ENCODE measurements around the gene MLH3.
A peak's percentile ranks its signal among the peaks of the same experiment; 100 is the strongest.

MLH3 gene

DNA sequence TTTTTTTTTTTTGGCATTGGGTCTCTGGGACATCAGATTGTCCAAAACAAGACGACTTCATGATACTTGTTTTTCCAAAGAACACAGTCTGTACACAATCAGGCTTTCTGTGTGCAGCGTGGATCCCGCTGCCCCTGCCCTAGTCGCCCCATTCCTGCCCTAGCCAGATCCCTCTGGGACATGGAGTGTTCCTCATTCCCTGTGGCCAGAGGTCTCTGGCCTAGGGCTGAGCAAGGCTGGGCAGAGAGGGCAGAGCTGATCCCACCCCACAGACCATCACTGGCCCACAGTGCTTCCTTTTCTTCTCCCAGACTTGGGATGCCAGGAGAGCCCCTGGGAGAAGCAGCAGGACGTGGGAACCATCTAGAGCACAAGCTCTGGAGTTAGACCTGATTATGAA, 69.4 kb downstream of the MLH3 start:
- no peak overlapping the region for H3K4me3 ChIP-seq
- H3K27ac ChIP-seq, result peak overlapping the region; percentile 80 to 92
- DNase-seq (ENCODE audit: low spot score), result peak; percentile 72
- TF ChIP-seq, protein P1, sequence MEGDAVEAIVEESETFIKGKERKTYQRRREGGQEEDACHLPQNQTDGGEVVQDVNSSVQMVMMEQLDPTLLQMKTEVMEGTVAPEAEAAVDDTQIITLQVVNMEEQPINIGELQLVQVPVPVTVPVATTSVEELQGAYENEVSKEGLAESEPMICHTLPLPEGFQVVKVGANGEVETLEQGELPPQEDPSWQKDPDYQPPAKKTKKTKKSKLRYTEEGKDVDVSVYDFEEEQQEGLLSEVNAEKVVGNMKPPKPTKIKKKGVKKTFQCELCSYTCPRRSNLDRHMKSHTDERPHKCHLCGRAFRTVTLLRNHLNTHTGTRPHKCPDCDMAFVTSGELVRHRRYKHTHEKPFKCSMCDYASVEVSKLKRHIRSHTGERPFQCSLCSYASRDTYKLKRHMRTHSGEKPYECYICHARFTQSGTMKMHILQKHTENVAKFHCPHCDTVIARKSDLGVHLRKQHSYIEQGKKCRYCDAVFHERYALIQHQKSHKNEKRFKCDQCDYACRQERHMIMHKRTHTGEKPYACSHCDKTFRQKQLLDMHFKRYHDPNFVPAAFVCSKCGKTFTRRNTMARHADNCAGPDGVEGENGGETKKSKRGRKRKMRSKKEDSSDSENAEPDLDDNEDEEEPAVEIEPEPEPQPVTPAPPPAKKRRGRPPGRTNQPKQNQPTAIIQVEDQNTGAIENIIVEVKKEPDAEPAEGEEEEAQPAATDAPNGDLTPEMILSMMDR (IDR thresholded peaks at IDR 0.05), result no peak

DNA sequence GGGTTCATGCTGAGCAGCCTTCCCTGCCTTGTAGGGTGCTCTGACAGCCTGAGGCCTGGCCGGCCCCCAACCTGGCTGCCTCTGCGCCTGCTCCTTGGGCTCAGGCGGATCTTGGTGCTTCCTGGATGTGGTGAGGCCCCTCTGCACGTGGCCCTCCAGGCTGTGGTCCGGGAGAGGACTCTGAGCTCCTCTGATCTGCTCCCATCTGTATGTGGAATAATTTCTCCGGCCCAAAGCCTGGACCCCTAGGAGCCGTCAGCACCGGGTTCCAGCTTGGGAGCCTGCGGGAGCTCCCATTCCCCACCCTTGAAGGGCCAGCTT, 69.8 kb downstream of the MLH3 start:
- Histone ChIP-seq H3K4me3 (no peak overlapping the region), H3K27ac (peak overlapping the region; percentile 80 to 92)
- TF ChIP-seq, protein P1 (IDR thresholded peaks at IDR 0.05), result no peak
- DNase-seq (ENCODE audit: low spot score), result no peak

DNA sequence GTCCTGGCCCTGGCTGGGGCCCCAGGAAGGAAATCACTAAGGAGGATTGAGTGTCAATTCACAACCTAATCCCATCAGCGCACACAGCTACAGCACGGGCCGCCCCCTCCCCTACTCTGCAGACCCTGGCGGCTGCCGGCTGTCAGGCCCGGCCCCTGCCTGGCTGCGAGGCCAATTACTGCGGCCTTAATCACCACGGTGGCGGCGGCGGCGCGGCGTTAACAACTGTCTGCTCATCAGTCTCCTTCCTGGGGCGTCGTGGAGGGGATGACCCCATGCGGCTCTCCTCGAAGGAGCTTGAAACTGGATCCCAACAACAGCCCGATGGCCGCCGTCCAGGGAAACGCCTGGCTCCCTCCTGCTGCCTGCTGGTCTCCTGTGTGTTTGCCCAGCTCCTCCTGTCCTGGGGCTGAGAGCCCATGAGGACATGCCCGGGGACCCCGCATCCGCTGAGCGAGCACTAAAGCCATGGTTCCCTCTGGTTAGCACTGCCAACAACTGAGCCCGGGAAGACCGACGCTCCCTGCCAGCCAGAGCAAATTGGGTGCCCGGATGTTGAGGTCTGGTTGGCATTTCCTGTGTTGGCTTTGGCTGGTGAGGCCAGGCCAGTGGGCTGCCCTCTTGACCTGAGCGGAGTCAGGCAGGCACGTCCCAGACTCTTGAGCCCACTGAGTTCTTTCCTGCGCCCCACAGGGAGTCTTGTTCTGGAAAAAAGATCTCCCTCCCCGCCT, 70.4 kb downstream of the MLH3 start:
- TF ChIP-seq, protein P1 (IDR thresholded peaks at IDR 0.05), result no peak
- H3K27ac ChIP-seq, result peak overlapping the region; percentile 80 to 92
- H3K4me3 ChIP-seq, result peak overlapping the region; percentile 52
- peak; percentile 95 for DNase-seq (ENCODE audit: low spot score)

DNA sequence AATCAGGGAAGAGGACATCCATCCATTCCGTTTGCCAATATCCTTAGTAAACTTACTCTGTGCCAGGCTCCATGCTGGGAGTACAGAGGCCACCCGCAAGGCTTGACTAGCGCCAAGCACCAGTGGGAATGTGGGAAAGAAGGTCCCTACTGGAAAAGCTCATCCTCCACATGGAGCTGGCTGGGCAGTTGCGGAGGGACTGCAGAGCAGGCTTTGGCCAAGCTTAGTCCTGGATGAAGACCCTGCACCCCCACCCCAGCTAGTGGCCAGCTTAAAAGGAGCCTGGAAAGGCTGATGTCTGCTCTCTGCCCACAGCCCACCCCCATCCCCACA, 70.9 kb downstream of the MLH3 start:
- DNase-seq (ENCODE audit: low spot score), result peak; percentile 68
- peak overlapping the region; percentile 52 for H3K4me3 ChIP-seq
- H3K27ac ChIP-seq, result peak overlapping the region; percentile 80 to 92
- TF ChIP-seq, protein P1 (IDR thresholded peaks at IDR 0.05), result no peak

DNA sequence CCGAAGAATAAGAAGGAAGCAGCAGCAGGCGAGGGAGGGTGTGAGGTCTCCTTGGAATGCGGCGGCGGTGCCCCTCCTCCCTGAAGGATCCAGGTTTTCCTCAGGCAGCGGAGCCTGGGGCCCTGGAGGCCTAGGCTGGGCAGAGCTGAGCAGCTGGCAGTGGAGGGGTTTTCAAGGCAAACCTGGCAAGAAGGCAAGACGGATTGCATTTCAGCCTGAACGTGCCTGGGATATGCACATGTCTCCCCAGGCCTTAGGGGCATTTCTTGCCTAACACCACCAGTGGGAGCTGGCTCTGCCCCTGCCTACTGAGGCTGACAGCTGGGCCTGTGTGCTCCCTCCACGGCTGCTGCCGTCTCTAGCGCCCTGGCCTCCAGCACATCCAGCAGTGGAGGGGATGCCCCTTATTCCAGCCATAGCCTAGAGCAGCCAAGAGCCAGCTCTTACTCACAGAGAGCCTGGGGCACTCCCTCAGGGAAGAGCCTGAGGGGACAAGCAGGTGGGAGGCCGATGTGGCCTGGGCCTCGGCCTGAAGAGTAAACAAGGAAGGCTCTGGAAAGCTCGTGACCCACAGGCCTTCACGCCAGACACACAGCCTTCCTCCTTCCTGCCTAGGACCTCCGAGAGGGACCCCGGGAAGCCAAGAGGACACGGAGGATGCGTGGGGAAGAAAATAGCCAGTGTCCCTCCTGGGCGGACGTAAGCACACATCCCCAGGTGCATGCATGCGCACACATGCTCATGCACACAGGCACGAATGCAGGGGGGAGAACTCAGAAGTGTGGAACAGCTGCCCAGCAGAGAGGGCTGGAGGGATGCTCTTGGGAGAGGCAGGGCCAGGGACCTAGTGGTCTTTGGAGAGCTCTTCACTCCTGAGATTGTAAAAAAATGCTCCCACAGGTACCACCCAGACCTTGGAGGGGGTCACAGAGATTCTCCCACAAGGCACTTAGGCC, 71.5 kb downstream of the MLH3 start:
- DNase-seq (ENCODE audit: low spot score), result peak; percentile 86
- no peak overlapping the region for H3K4me3 ChIP-seq
- TF ChIP-seq, protein P1 (IDR thresholded peaks at IDR 0.05), result no peak
- H3K27ac ChIP-seq, result peak overlapping the region; percentile 80 to 92

DNA sequence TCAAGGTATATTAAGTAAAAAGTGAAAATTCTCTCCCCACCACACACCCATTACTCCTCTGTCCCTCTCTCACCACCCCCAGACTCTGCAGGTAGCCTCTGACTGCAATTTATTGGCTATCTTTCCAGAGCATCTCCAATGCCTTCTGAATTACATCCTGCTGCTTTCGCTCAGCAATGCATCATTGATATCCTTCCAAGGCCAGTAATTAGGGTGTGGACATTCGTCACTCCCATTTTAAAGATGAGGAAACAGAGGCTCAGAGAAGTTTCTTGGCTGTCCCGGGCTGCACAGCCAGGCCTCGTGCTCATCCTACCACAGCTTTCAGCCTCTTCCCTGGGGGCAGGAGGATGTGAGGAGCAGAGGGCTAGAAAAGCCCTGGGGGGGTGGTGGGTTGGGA, 72.2 kb downstream of the MLH3 start:
- DNase-seq (ENCODE audit: low spot score), result no peak
- H3K27ac ChIP-seq, result peak overlapping the region; percentile 80 to 92

More for the DNA sequence above, 72.2 kb downstream of the MLH3 start:
- no peak overlapping the region for H3K4me3 ChIP-seq
- TF ChIP-seq, protein P1 (IDR thresholded peaks at IDR 0.05), result no peak
